Sigmoid colon (tissue), 7 donors: ENCODE results near the gene DTNBP1. TPM values are rescaled to one million over a fixed set of nuclear protein-coding genes. Genes with fewer than 3 reads are reported as not detected.

Experiments
- DNase-seq: peaks from one replicate; pipeline ENCODE4 v3.0.0-alpha.2; 2019
- H3K27ac ChIP-seq, 4 donors: fragments of 200-600 bp; sonication (generic); one replicate each; pipeline ENCODE4 v1.5.1; 2016 to 2019; ENCODE audit warnings: mild to moderate bottlenecking in 1 of 4
- H3K27me3 ChIP-seq, 3 donors: fragments of 200-600 bp; sonication (generic); one replicate each; pipeline ENCODE4 v1.5.1; 2019; ENCODE audit warnings: mild to moderate bottlenecking in 1 of 3
- H3K36me3 ChIP-seq, 4 donors: fragments of 200-600 bp; sonication (generic); one replicate each; pipeline ENCODE4 v1.5.1; 2016 to 2019
- H3K4me1 ChIP-seq, 4 donors: fragments of 200-600 bp; sonication (generic); one replicate each; pipeline ENCODE4 v1.5.1; 2017 to 2019
- H3K4me3 ChIP-seq, 4 donors: fragments of 200-600 bp; sonication (generic); one replicate each; pipeline ENCODE4 v1.5.1; 2017 to 2019; ENCODE audit warnings: mild to moderate bottlenecking in 2 of 4, moderate library complexity in 1 of 4
- H3K9me3 ChIP-seq, 4 donors: fragments of 200-600 bp in 3 of 4; sonication (generic) in 3 of 4; one replicate each; pipeline versions ENCODE4 v1.5.1 to v1.6.1; 2013 to 2019
- EP300 ChIP-seq, 4 donors: sonication (generic); formaldehyde crosslinking; IDR thresholded peaks; one replicate each; pipeline ENCODE4 v1.6.1; 2017; ENCODE audit warnings: antibody characterized with exemption in 4 of 4
- POLR2A ChIP-seq, 2 donors: fragments of 450-650 bp; IDR thresholded peaks; one replicate each; pipeline ENCODE4 v1.6.1; 2016; ENCODE audit warnings: antibody characterized with exemption in 2 of 2, mild to moderate bottlenecking in 2 of 2, moderate library complexity in 2 of 2
- POLR2AphosphoS5 ChIP-seq, 4 donors: sonication (generic); formaldehyde crosslinking; IDR thresholded peaks; one replicate each; pipeline ENCODE4 v1.6.1; 2017; ENCODE audit warnings: antibody characterized with exemption in 4 of 4
- WGBS, 2 donors: extraction: QIAGEN DNeasy Blood & Tissue Kit; methylation state at CpG; one replicate each; pipeline ENCODE4 v1.1.7; 2013; 5-methylcytosine and 5-hydroxymethylcytosine counted together
- intact Hi-C: fragments of 100-400 bp; cut with DNase I; formaldehyde crosslinking; loops from one replicate; pipeline ENCODE4 v1.15.1; 2023
- polyA plus RNA-seq, 3 donors: library from polyadenylated mRNA; stranded (reverse); fragments of 200-250 nt; gene quantifications; one replicate each; pipeline ENCODE4 v1.2.3, GENCODE V29; 2013
- total RNA-seq, 4 donors: library from RNA; depleted of rRNA; stranded (reverse); fragments of >200 nt; gene quantifications; one replicate each; pipeline ENCODE4 v1.1.0, GENCODE V29; 2016
- TF ChIP-seq, protein P1 (sequence below), 4 experiments: fragments of 450-650 bp in 3 of 4; fragments of 200-600 bp in 1 of 4; IDR thresholded peaks; one replicate each; pipeline ENCODE4 v1.5.1; 2016 to 2019; ENCODE audit warnings: antibody characterized with exemption in 4 of 4, mild to moderate bottlenecking in 3 of 4, moderate library complexity in 2 of 4
- donor health status: healthy with polysubstance abuse.
- donor health status: Bipolar disorder and iron deficiency.
- donor health status: healthy.

The DTNBP1 gene
- total and polyA plus RNA-seq, 7 donors: 12.8 to 25.8 (median 18.7) TPM

GRCh38 chr6:15577550-15578171 is 85.2 kb downstream of the DTNBP1 start:
- no peak overlapping the region for H3K4me3 ChIP-seq
- DNase-seq: no peak
- H3K9me3 ChIP-seq: no peaks in the 10 kb centered on the region
- intact Hi-C loops: no loop called here
- no peak for TF ChIP-seq POLR2AphosphoS5 (IDR thresholded peaks at IDR 0.05)
- TF ChIP-seq, protein P1, sequence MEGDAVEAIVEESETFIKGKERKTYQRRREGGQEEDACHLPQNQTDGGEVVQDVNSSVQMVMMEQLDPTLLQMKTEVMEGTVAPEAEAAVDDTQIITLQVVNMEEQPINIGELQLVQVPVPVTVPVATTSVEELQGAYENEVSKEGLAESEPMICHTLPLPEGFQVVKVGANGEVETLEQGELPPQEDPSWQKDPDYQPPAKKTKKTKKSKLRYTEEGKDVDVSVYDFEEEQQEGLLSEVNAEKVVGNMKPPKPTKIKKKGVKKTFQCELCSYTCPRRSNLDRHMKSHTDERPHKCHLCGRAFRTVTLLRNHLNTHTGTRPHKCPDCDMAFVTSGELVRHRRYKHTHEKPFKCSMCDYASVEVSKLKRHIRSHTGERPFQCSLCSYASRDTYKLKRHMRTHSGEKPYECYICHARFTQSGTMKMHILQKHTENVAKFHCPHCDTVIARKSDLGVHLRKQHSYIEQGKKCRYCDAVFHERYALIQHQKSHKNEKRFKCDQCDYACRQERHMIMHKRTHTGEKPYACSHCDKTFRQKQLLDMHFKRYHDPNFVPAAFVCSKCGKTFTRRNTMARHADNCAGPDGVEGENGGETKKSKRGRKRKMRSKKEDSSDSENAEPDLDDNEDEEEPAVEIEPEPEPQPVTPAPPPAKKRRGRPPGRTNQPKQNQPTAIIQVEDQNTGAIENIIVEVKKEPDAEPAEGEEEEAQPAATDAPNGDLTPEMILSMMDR (IDR thresholded peaks at IDR 0.05): no peak
- TF ChIP-seq EP300 (IDR thresholded peaks at IDR 0.05): no peak
- no peak for TF ChIP-seq POLR2A (IDR thresholded peaks at IDR 0.05)
- WGBS, 2 donors: 81 to 85% methylated on average over 7 of the region's 7 CpGs
- H3K27me3 ChIP-seq: no peaks in the 10 kb centered on the region
- H3K4me1 ChIP-seq: peaks cover 0 to 17% (median 7%) of the 10 kb centered on the region in 4 donors
- H3K36me3 ChIP-seq: no peaks in the 10 kb centered on the region
- no peak overlapping the region for H3K27ac ChIP-seq

DNA sequence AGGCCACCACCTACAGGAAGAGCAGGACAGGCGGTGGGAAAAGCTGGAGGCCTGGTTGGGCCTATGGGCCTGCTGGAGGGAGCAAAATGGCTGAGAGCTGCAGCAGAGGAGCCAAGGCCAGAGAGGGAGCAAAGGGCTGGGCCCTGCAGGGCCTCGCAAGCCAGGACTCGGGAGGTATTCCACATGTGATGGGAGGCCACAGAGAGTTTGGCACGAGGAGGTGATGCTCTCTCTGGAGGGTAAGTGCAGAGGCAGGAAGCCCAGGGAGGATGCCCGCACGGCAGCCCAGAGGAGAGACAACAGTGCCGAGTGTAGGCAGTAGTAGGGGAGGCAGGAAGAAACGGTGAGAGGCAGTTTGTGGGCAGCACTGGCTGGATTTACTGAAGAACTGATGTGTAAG is 85.7 kb downstream of the DTNBP1 start:
- H3K4me3 ChIP-seq: no peak overlapping the region
- DNase-seq: no peak
- no peak overlapping the region for H3K27ac ChIP-seq
- 96 to 97% methylated on average over 8 of the region's 8 CpGs for WGBS, 2 donors
- intact Hi-C loops: no loop called here
- H3K4me1 ChIP-seq: peaks cover 0 to 17% (median 7%) of the 10 kb centered on the region in 4 donors
- H3K9me3 ChIP-seq: no peaks in the 10 kb centered on the region
- TF ChIP-seq POLR2AphosphoS5 (IDR thresholded peaks at IDR 0.05) (no peak), POLR2A (IDR thresholded peaks at IDR 0.05) (no peak), EP300 (IDR thresholded peaks at IDR 0.05) (no peak)
- TF ChIP-seq, protein P1 (IDR thresholded peaks at IDR 0.05): no peak
- no peaks in the 10 kb centered on the region for H3K27me3 ChIP-seq
- H3K36me3 ChIP-seq: no peaks in the 10 kb centered on the region

DNA sequence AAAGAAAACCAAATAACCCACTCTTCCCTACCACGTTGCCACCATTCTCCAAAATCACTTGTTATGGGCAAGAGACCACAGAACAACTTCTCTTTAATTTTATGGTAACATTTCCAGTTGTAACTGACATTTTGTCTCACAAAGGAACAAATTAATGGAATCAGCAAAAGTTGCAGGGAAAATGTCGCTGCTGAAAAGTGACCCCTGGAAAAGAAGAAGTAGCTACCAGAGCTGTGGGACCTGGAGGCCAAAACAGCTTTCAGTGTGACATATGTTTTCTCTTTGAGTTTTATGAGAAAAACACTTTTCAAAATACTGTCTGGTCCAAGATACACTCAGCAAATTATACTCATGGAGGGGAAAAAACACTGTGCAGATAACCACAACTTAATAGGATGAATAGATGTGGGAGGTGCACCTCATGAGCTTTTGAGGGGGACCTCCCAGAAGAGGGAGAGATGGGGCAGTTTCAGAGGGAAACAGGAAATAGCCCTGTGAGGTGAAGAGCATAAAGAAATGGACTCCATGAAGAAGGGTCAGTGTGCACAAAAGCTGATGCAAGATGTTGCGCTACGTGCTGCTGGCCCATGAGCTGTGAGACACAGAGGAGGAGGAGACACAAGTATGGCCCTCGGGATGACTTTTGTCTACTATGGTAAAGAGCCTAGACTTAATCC is 87.3 kb downstream of the DTNBP1 start:
- no peaks in the 10 kb centered on the region for H3K27me3 ChIP-seq
- no peak for TF ChIP-seq POLR2A (IDR thresholded peaks at IDR 0.05)
- TF ChIP-seq EP300 (IDR thresholded peaks at IDR 0.05): no peak
- TF ChIP-seq, protein P1 (IDR thresholded peaks at IDR 0.05): no peak
- no peak for TF ChIP-seq POLR2AphosphoS5 (IDR thresholded peaks at IDR 0.05)
- DNase-seq: no peak
- 90 to 92% methylated on average over 5 of the region's 5 CpGs for WGBS, 2 donors
- intact Hi-C loops: no loop called here
- no peak overlapping the region for H3K27ac ChIP-seq
- H3K9me3 ChIP-seq: no peaks in the 10 kb centered on the region
- no peak overlapping the region for H3K4me3 ChIP-seq
- H3K4me1 ChIP-seq: peaks cover 0 to 17% (median 7%) of the 10 kb centered on the region in 4 donors
- H3K36me3 ChIP-seq: no peaks in the 10 kb centered on the region

- intact Hi-C loops: no loop called here
- Histone ChIP-seq H3K36me3 (no peaks in the 10 kb centered on the region), H3K9me3 (no peaks in the 10 kb centered on the region), H3K4me1 (peaks cover 0 to 17% (median 7%) of the 10 kb centered on the region in 4 donors), H3K27ac (no peak overlapping the region), H3K27me3 (no peaks in the 10 kb centered on the region), H3K4me3 (no peak overlapping the region)
- WGBS, 2 donors: 80 to 85% methylated on average over 3 of the region's 3 CpGs
- TF ChIP-seq POLR2AphosphoS5 (IDR thresholded peaks at IDR 0.05) (no peak), POLR2A (IDR thresholded peaks at IDR 0.05) (no peak), EP300 (IDR thresholded peaks at IDR 0.05) (no peak)
- TF ChIP-seq, protein P1 (IDR thresholded peaks at IDR 0.05): no peak
- DNase-seq: no peak
These were observed 88.3 kb downstream of the DTNBP1 start for GRCh38 chr6:15574486-15574885.
